HEK293 (cell line): Measurements from ENCODE around the gene MTA3.
"Not testable (repeated sequence)": the region's sequence is repeated elsewhere in the genome, so short reads cannot be mapped to it uniquely, and the experiment has no call there.

Experiments used
- CTCF ChIA-PET: fragments of 350-600 bp; formaldehyde crosslinking; extraction: SDS; loops from one replicate; lab custom pipeline; 2021; ENCODE audit warnings: antibody characterized with exemption; lab: Yijun Ruan, JAX
- POLR2A ChIA-PET: fragments of 300-600 bp; formaldehyde crosslinking; extraction: SDS; loops from one replicate; lab custom pipeline; 2020; ENCODE audit warnings: antibody characterized with exemption, inconsistent platforms; lab: Yijun Ruan, JAX
- H3K27ac ChIP-seq: fragments of 200-500 bp; sonication (Bioruptor generic); 2 replicates; pipeline ENCODE4 v1.5.1; 2014; ENCODE audit warnings: low read depth, low read length, control low read depth, inconsistent platforms; ENCODE audit errors: extremely low read depth
- H3K36me3 ChIP-seq, 2 experiments: fragments of 200-500 bp in 1 of 2; sonication (Bioruptor generic) in 1 of 2; 1 replicate in 1 of 2; 2 replicates in 1 of 2; pipeline ENCODE4 v1.5.1; 2014 to 2017; ENCODE audit warnings: inconsistent platforms in 2 of 2, low read length in 2 of 2; ENCODE audit not compliant: control insufficient read depth in 2 of 2, insufficient read depth in 1 of 2
- H3K4me1 ChIP-seq: fragments of 200-500 bp; sonication (Bioruptor generic); 2 replicates; pipeline ENCODE4 v1.5.1; 2014; ENCODE audit warnings: mild to moderate bottlenecking, low read length, inconsistent platforms; ENCODE audit not compliant: control insufficient read depth, insufficient read depth
- H3K4me3 ChIP-seq: 2 replicates; pipeline ENCODE4 v1.5.1; 2011; ENCODE audit warnings: low read depth, mild to moderate bottlenecking, control low read depth, low read length, moderate library complexity
- H3K9me3 ChIP-seq: fragments of 200-500 bp; sonication (Bioruptor generic); 2 replicates; pipeline ENCODE4 v1.5.1; 2014; ENCODE audit warnings: low read depth, low read length, inconsistent platforms; ENCODE audit not compliant: control insufficient read depth, insufficient read depth
- BCL11B ChIP-seq: fragments of 450-650 bp; formaldehyde crosslinking; IDR thresholded peaks from 2 replicates; pipeline ENCODE4 v1.5.1; 2016; ENCODE audit warnings: low read depth, missing biosample characterization, missing genetic modification characterization
- GFI1B ChIP-seq: fragments of 450-650 bp; formaldehyde crosslinking; IDR thresholded peaks from 2 replicates; pipeline ENCODE4 v1.5.1; 2016; ENCODE audit warnings: missing biosample characterization, missing genetic modification characterization
- GLI4 ChIP-seq: fragments of 450-650 bp; formaldehyde crosslinking; IDR thresholded peaks from 2 replicates; pipeline ENCODE4 v1.5.1; 2016; ENCODE audit warnings: missing biosample characterization, missing genetic modification characterization
- GLIS1 ChIP-seq: fragments of 450-650 bp; formaldehyde crosslinking; IDR thresholded peaks from 2 replicates; pipeline ENCODE4 v1.5.1; 2016; ENCODE audit warnings: missing biosample characterization, missing genetic modification characterization
- HOXA7 ChIP-seq: sonication (generic); formaldehyde crosslinking; IDR thresholded peaks from 2 replicates; pipeline ENCODE4 v1.8.1; 2022; ENCODE audit warnings: missing genetic modification reagents, borderline replicate concordance
- HOXD13 ChIP-seq: sonication (generic); formaldehyde crosslinking; IDR thresholded peaks from 2 replicates; pipeline ENCODE4 v1.8.0; 2022; ENCODE audit warnings: missing genetic modification reagents, borderline replicate concordance
- KLF1 ChIP-seq: fragments of 450-650 bp; formaldehyde crosslinking; IDR thresholded peaks from 2 replicates; pipeline ENCODE4 v1.5.1; 2016; ENCODE audit warnings: missing biosample characterization, missing genetic modification characterization
- SP7 ChIP-seq: fragments of 450-650 bp; formaldehyde crosslinking; IDR thresholded peaks from 2 replicates; pipeline ENCODE4 v1.5.1; 2016; ENCODE audit warnings: missing biosample characterization, missing genetic modification characterization
- ZBTB1 ChIP-seq: fragments of 450-650 bp; formaldehyde crosslinking; IDR thresholded peaks from 2 replicates; pipeline ENCODE4 v1.5.1; 2016; ENCODE audit warnings: missing biosample characterization, missing genetic modification characterization
- ZBTB20 ChIP-seq: fragments of 450-650 bp; formaldehyde crosslinking; IDR thresholded peaks from 2 replicates; pipeline ENCODE4 v1.5.1; 2016; ENCODE audit warnings: missing biosample characterization, missing genetic modification characterization
- ZFP37 ChIP-seq: fragments of 450-650 bp; formaldehyde crosslinking; IDR thresholded peaks from 2 replicates; pipeline ENCODE4 v1.5.1; 2016; ENCODE audit warnings: missing biosample characterization, missing genetic modification characterization
- ZNF140 ChIP-seq: fragments of 450-650 bp; formaldehyde crosslinking; IDR thresholded peaks from 2 replicates; pipeline ENCODE4 v1.5.1; 2016; ENCODE audit warnings: missing biosample characterization, missing genetic modification characterization
- ZNF174 ChIP-seq: fragments of 450-650 bp; formaldehyde crosslinking; IDR thresholded peaks from 2 replicates; pipeline ENCODE4 v1.5.0; 2017; ENCODE audit warnings: missing biosample characterization, mild to moderate bottlenecking, missing genetic modification characterization
- ZNF19 ChIP-seq: fragments of 450-650 bp; formaldehyde crosslinking; IDR thresholded peaks from 2 replicates; pipeline ENCODE4; 2016; ENCODE audit warnings: missing biosample characterization, missing genetic modification characterization, low read depth
- ZNF202 ChIP-seq: fragments of 450-650 bp; formaldehyde crosslinking; IDR thresholded peaks from 2 replicates; pipeline ENCODE4 v1.5.1; 2016; ENCODE audit warnings: missing biosample characterization, missing genetic modification characterization, borderline replicate concordance
- ZNF274 ChIP-seq, 2 experiments: fragments of 200-500 bp in 1 of 2; fragments of 450-650 bp in 1 of 2; sonication (Bioruptor generic) in 1 of 2; formaldehyde crosslinking in 1 of 2; IDR thresholded peaks; 2 replicates each; pipeline versions ENCODE4 v1.5.1 to v1.6.1; 2014 to 2016; ENCODE audit warnings: borderline replicate concordance in 1 of 2, inconsistent platforms in 1 of 2, low read length in 1 of 2, missing biosample characterization in 1 of 2, missing genetic modification characterization in 1 of 2
- ZNF292 ChIP-seq: fragments of 450-650 bp; formaldehyde crosslinking; IDR thresholded peaks from 2 replicates; pipeline ENCODE4 v1.5.1; 2016; ENCODE audit warnings: low read depth, missing biosample characterization, missing genetic modification characterization, borderline replicate concordance
- ZNF473 ChIP-seq: fragments of 450-650 bp; formaldehyde crosslinking; IDR thresholded peaks from 2 replicates; pipeline ENCODE4 v1.5.1; 2017; ENCODE audit warnings: missing biosample characterization, missing genetic modification characterization
- ZNF510 ChIP-seq: fragments of 450-650 bp; formaldehyde crosslinking; IDR thresholded peaks from 2 replicates; pipeline ENCODE4 v1.5.1; 2018; ENCODE audit warnings: mild to moderate bottlenecking, missing genetic modification characterization, missing biosample characterization; ENCODE audit not compliant: insufficient replicate concordance
- ZNF785 ChIP-seq: fragments of 450-650 bp; formaldehyde crosslinking; IDR thresholded peaks from 2 replicates; pipeline ENCODE4 v1.5.1; 2016; ENCODE audit warnings: missing biosample characterization, missing genetic modification characterization
- ZXDB ChIP-seq: fragments of 450-650 bp; formaldehyde crosslinking; IDR thresholded peaks from 2 replicates; pipeline ENCODE4 v1.5.1; 2016; ENCODE audit warnings: missing biosample characterization, missing genetic modification characterization
- TF ChIP-seq, protein P1 (sequence below): fragments of 450-650 bp; formaldehyde crosslinking; IDR thresholded peaks from 2 replicates; pipeline ENCODE4 v1.5.1; 2016; ENCODE audit warnings: missing biosample characterization, missing genetic modification characterization
- TF ChIP-seq, protein P2 (sequence below): fragments of 450-650 bp; formaldehyde crosslinking; IDR thresholded peaks from 2 replicates; pipeline ENCODE4 v1.5.1; 2016; ENCODE audit warnings: missing biosample characterization, missing genetic modification characterization
- TF ChIP-seq, protein P3 (sequence below): fragments of 450-650 bp; formaldehyde crosslinking; IDR thresholded peaks from 2 replicates; pipeline ENCODE4 v1.5.1; 2016; ENCODE audit warnings: missing biosample characterization, missing genetic modification characterization
- TF ChIP-seq, protein P4 (sequence below): fragments of 450-650 bp; formaldehyde crosslinking; IDR thresholded peaks from 2 replicates; pipeline ENCODE4 v1.5.1; 2016; ENCODE audit warnings: missing biosample characterization, missing genetic modification characterization

MTA3 gene

DNA sequence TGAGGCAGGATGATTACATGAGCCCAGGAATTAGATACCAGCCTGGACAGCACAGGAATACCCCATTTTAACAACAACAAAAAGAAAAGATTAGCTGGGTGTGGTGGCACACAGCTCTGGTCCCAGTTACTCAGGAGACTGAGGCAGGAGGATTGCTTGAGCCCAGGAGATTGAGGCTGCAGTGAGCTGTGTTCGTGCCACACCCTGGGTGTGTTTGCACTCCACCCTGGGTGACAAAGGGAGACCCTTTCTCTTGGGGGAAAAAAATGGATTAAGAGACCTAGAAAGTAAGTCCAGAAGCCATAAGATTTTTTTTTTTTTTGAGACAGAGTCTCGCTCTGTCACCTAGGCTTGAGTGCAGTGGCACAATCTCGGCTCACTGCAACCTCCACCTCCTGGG lies 16.2 kb downstream of the MTA3 start:
- not testable (repeated sequence) for H3K27ac ChIP-seq, H3K9me3 ChIP-seq, H3K4me1 ChIP-seq, H3K4me3 ChIP-seq
- ChIA-PET CTCF (interaction anchor here (0.7 kb wide), 1 partner anchor 388 kb away, joined by 3 read pairs; no protein-coding TSS in a partner anchor), POLR2A (interaction anchor here (1.1 kb wide), 1 partner anchor 12 kb away, joined by 3 read pairs; no protein-coding TSS in a partner anchor)
- H3K36me3 ChIP-seq = peaks cover 38 to 43% of the 10 kb centered on the region in 2 experiments
- peak; percentile 93 for TF ChIP-seq KLF1

DNA sequence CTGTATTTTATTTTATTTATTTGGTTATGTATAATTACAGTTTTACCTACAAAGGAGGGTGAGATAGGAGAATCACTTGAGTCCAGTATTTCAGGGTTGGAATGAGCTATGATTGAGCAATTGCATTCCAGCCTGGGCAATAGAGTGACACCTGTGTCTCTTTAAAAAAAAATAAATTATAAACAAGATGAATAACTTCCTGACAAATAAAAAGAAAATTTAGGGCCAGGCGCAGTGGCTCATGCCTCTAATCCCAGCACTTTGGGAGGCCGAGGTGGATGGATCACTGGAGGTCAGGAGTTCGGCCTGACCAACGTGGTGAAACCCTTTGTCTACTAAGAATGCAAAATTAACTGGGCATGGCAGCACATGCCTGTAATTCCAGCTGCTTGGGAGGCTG lies 17.3 kb downstream of the MTA3 start:
- H3K36me3 ChIP-seq = peaks cover 35 to 36% of the 10 kb centered on the region in 2 experiments
- CTCF ChIA-PET = interaction anchor here (0.6 kb wide), 1 partner anchor 11 kb away, joined by 3 read pairs; no protein-coding TSS in a partner anchor
- no peak overlapping the region for H3K4me3 ChIP-seq
- POLR2A ChIA-PET = no interaction called here
- TF ChIP-seq ZNF510 (tag by site-specific recombination) (no peak), SP7 (tag by site-specific recombination) (no peak), HOXD13 (CRISPR knock-in tag) (no peak), ZNF202 (tag by site-specific recombination) (no peak), ZFP37 (tag by site-specific recombination) (no peak), BCL11B (tag by site-specific recombination) (no peak), ZBTB20 (tag by site-specific recombination) (no peak), ZBTB1 (tag by site-specific recombination) (no peak), ZNF19 (tag by site-specific recombination) (no peak), ZNF174 (tag by site-specific recombination) (no peak), ZNF473 (tag by site-specific recombination) (no peak)
- TF ChIP-seq, protein P1, sequence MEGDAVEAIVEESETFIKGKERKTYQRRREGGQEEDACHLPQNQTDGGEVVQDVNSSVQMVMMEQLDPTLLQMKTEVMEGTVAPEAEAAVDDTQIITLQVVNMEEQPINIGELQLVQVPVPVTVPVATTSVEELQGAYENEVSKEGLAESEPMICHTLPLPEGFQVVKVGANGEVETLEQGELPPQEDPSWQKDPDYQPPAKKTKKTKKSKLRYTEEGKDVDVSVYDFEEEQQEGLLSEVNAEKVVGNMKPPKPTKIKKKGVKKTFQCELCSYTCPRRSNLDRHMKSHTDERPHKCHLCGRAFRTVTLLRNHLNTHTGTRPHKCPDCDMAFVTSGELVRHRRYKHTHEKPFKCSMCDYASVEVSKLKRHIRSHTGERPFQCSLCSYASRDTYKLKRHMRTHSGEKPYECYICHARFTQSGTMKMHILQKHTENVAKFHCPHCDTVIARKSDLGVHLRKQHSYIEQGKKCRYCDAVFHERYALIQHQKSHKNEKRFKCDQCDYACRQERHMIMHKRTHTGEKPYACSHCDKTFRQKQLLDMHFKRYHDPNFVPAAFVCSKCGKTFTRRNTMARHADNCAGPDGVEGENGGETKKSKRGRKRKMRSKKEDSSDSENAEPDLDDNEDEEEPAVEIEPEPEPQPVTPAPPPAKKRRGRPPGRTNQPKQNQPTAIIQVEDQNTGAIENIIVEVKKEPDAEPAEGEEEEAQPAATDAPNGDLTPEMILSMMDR (tag by site-specific recombination) = no peak
- TF ChIP-seq, protein P2, sequence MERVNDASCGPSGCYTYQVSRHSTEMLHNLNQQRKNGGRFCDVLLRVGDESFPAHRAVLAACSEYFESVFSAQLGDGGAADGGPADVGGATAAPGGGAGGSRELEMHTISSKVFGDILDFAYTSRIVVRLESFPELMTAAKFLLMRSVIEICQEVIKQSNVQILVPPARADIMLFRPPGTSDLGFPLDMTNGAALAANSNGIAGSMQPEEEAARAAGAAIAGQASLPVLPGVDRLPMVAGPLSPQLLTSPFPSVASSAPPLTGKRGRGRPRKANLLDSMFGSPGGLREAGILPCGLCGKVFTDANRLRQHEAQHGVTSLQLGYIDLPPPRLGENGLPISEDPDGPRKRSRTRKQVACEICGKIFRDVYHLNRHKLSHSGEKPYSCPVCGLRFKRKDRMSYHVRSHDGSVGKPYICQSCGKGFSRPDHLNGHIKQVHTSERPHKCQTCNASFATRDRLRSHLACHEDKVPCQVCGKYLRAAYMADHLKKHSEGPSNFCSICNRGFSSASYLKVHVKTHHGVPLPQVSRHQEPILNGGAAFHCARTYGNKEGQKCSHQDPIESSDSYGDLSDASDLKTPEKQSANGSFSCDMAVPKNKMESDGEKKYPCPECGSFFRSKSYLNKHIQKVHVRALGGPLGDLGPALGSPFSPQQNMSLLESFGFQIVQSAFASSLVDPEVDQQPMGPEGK (tag by site-specific recombination) = no peak
- TF ChIP-seq, all 188 proteins: peak for 0
- no peak overlapping the region for H3K27ac ChIP-seq
- H3K4me1 ChIP-seq = no peaks in the 10 kb centered on the region
- no peaks in the 10 kb centered on the region for H3K9me3 ChIP-seq

DNA sequence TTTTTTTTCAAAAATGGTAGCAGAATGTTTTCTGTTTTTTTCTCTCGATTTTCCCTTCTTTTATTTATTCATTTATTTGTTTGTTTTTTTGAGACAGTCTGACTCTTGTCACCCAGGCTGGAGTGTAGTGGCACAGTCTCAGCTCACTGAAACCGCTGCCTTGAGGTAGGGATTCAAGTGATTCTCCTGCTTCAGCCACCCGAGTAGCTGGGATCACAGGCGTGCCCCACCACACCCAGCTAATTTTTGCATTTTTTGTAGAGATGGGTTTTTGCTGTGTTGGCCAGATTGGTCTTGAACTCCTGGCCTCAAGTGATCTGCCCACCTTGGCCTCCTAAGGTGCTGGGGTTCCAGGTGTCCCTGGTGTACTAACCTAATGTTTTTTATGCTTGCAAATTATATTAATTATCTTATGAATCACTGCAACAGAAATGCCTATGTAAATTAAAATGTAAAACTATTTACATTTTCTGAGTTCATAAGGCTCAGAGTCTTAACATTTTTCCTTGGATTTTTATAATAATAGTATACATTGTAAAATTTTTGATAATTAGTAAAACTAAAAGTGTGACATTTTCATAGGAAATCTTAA lies 19.2 kb downstream of the MTA3 start:
- CTCF ChIA-PET = interaction anchor here (0.6 to 2.1 kb wide), 4 partner anchors 8 to 76 kb away, joined by 3 to 4 read pairs (median 4); no protein-coding TSS in a partner anchor
- POLR2A ChIA-PET = interaction anchor here (0.6 to 1.7 kb wide), 3 partner anchors 9 to 78 kb away, joined by 3 to 4 read pairs (median 4); no protein-coding TSS in a partner anchor
- Histone ChIP-seq H3K27ac (no peak overlapping the region), H3K4me3 (no peak overlapping the region), H3K4me1 (no peaks in the 10 kb centered on the region), H3K36me3 (peaks cover 24 to 29% of the 10 kb centered on the region in 2 experiments), H3K9me3 (no peaks in the 10 kb centered on the region)
- TF ChIP-seq GFI1B (tag by site-specific recombination) (no peak), HOXA7 (CRISPR knock-in tag) (no peak), ZNF292 (no peak), ZNF140 (tag by site-specific recombination) (no peak), ZXDB (tag by site-specific recombination) (no peak), ZNF274 (IDR thresholded peaks at IDR 0.05; ENCODE audit: low read length) (no peak), ZNF274 (tag by site-specific recombination; IDR thresholded peaks at IDR 0.05; ENCODE audit: borderline replicate concordance) (no peak), GLI4 (tag by site-specific recombination) (no peak), ZNF785 (no peak), GLIS1 (tag by site-specific recombination) (no peak)
- TF ChIP-seq, protein P3, sequence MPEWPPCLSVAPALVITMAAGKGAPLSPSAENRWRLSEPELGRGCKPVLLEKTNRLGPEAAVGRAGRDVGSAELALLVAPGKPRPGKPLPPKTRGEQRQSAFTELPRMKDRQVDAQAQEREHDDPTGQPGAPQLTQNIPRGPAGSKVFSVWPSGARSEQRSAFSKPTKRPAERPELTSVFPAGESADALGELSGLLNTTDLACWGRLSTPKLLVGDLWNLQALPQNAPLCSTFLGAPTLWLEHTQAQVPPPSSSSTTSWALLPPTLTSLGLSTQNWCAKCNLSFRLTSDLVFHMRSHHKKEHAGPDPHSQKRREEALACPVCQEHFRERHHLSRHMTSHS (tag by site-specific recombination) = no peak
- TF ChIP-seq, protein P4, sequence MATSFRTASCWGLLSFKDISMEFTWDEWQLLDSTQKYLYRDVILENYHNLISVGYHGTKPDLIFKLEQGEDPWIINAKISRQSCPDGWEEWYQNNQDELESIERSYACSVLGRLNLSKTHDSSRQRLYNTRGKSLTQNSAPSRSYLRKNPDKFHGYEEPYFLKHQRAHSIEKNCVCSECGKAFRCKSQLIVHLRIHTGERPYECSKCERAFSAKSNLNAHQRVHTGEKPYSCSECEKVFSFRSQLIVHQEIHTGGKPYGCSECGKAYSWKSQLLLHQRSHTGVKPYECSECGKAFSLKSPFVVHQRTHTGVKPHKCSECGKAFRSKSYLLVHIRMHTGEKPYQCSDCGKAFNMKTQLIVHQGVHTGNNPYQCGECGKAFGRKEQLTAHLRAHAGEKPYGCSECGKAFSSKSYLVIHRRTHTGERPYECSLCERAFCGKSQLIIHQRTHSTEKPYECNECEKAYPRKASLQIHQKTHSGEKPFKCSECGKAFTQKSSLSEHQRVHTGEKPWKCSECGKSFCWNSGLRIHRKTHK (tag by site-specific recombination) = no peak
